Esophagus squamous epithelium (tissue), 5 donors: Measurements from ENCODE around the gene CD96. TPM values are rescaled to one million over a fixed set of nuclear protein-coding genes. Genes with fewer than 3 reads are reported as not detected.

Experiments
- DNase-seq: peaks from one replicate; lab custom pipeline; 2025; lab: John Stamatoyannopoulos, UW
- H3K27ac ChIP-seq, 4 donors: fragments of 200-600 bp; sonication (generic); one replicate each; pipeline ENCODE4 v1.5.1; 2016 to 2019; ENCODE audit warnings: mild to moderate bottlenecking in 1 of 4
- H3K27me3 ChIP-seq, 4 donors: fragments of 200-600 bp; sonication (generic); 1 replicate in 3 of 4; 2 replicates in 1 of 4; pipeline versions ENCODE4 v1.5.1 to v1.6.0; 2017 to 2021; ENCODE audit warnings: antibody characterized with exemption in 1 of 4
- H3K36me3 ChIP-seq, 3 donors: fragments of 200-600 bp; sonication (generic); one replicate each; pipeline ENCODE4 v1.5.1; 2016 to 2019
- H3K4me1 ChIP-seq, 3 donors: fragments of 200-600 bp; sonication (generic); one replicate each; pipeline ENCODE4 v1.5.1; 2017 to 2019
- H3K4me3 ChIP-seq, 4 donors: fragments of 200-600 bp; sonication (generic); 1 replicate in 3 of 4; 2 replicates in 1 of 4; pipeline ENCODE4 v1.5.1; 2016 to 2019; ENCODE audit warnings: mild to moderate bottlenecking in 2 of 4, moderate library complexity in 1 of 4
- H3K9me3 ChIP-seq, 3 donors: fragments of 200-600 bp; sonication (generic); one replicate each; pipeline ENCODE4 v1.5.1; 2016 to 2019
- CTCF ChIP-seq, 6 experiments: fragments of 450-650 bp in 4 of 6; fragments of 200-600 bp in 2 of 6; sonication (generic) in 2 of 6; IDR thresholded peaks; one replicate each; pipeline ENCODE4 v1.5.1; 2016 to 2019; ENCODE audit warnings: antibody characterized with exemption in 6 of 6, mild to moderate bottlenecking in 4 of 6, moderate library complexity in 4 of 6
- POLR2A ChIP-seq, 4 donors: fragments of 450-650 bp; IDR thresholded peaks; one replicate each; pipeline ENCODE4 v1.6.1; 2017; ENCODE audit warnings: antibody characterized with exemption in 4 of 4, mild to moderate bottlenecking in 4 of 4, moderate library complexity in 3 of 4
- WGBS, 2 donors: methylation state at CpG; one replicate each; pipeline ENCODE4 v1.1.5; 2018; 5-methylcytosine and 5-hydroxymethylcytosine counted together
- intact Hi-C: fragments of 100-400 bp; cut with DNase I; formaldehyde crosslinking; loops from one replicate; pipeline ENCODE4 v1.15.0; 2022
- total RNA-seq, 4 donors: library from RNA; depleted of rRNA; stranded (reverse); fragments of >200 nt; gene quantifications; one replicate each; pipeline ENCODE4 v1.1.0, GENCODE V29; 2016
- donor health status: DM: yes; HTN: yes; CAD: no.

The CD96 gene
- total RNA-seq, 4 donors from 2014 or later: 2.4 to 6.9 (median 2.9) TPM

- Histone ChIP-seq H3K27me3 (no peaks in the 10 kb centered on the region), H3K9me3 (no peaks in the 10 kb centered on the region), H3K4me3 (peak overlapping the region in 1 of 4 donors; percentile 3), H3K27ac (peak overlapping the region in 3 of 4 donors; percentile 17 to 51 (median 49)), H3K4me1 (peaks cover 14 to 38% (median 15%) of the 10 kb centered on the region in 3 donors), H3K36me3 (no peaks in the 10 kb centered on the region)
- TF ChIP-seq CTCF (IDR thresholded peaks at IDR 0.05): no peak
- TF ChIP-seq POLR2A (IDR thresholded peaks at IDR 0.05): no peak
- intact Hi-C loops: no loop called here
- 20 to 24% methylated on average over 6 to 7 of the region's 8 CpGs for WGBS, 2 donors
- DNase-seq: no peak
These were observed 134.4 kb downstream of the CD96 start for GRCh38 chr3:111676211-111677006.

- WGBS, 2 donors: 37 to 50% methylated on average over 4 of the region's 4 CpGs
- Histone ChIP-seq H3K27me3 (no peaks in the 10 kb centered on the region), H3K4me1 (peaks cover 14 to 43% (median 15%) of the 10 kb centered on the region in 3 donors), H3K27ac (peak overlapping the region in 2 of 4 donors; percentile 11 to 45), H3K4me3 (no peak overlapping the region), H3K36me3 (no peaks in the 10 kb centered on the region), H3K9me3 (no peaks in the 10 kb centered on the region)
- intact Hi-C loops: no loop called here
- TF ChIP-seq POLR2A (IDR thresholded peaks at IDR 0.05): no peak
- DNase-seq: no peak
These were observed 135.0 kb downstream of the CD96 start for GRCh38 chr3:111677007-111677392.

- TF ChIP-seq CTCF (IDR thresholded peaks at IDR 0.05) (no peak), POLR2A (IDR thresholded peaks at IDR 0.05) (no peak)
- intact Hi-C loops: loop anchor here (10.0 kb wide), 1 partner anchor 107 kb away; no protein-coding TSS in a partner anchor
- 41 to 47% methylated on average over 7 of the region's 7 CpGs for WGBS, 2 donors
- H3K27ac ChIP-seq: no peak overlapping the region
- H3K4me1 ChIP-seq: peaks cover 0 to 13% (median 5%) of the 10 kb centered on the region in 3 donors
- no peaks in the 10 kb centered on the region for H3K9me3 ChIP-seq
- DNase-seq: no peak
- no peak overlapping the region for H3K4me3 ChIP-seq
- no peaks in the 10 kb centered on the region for H3K36me3 ChIP-seq
- no peaks in the 10 kb centered on the region for H3K27me3 ChIP-seq
These were observed 139.8 kb downstream of the CD96 start for GRCh38 chr3:111681661-111682426.

GRCh38 chr3:111684640-111685039 lies 142.6 kb downstream of the CD96 start:
- TF ChIP-seq POLR2A (IDR thresholded peaks at IDR 0.05): no peak
- Histone ChIP-seq H3K4me1 (peaks cover 0 to 6% (median 0%) of the 10 kb centered on the region in 3 donors), H3K36me3 (no peaks in the 10 kb centered on the region), H3K9me3 (no peaks in the 10 kb centered on the region), H3K27me3 (no peaks in the 10 kb centered on the region), H3K4me3 (no peak overlapping the region), H3K27ac (no peak overlapping the region)
- 79 to 82% methylated on average over 4 of the region's 4 CpGs for WGBS, 2 donors
- no peak for DNase-seq
- intact Hi-C loops: loop anchor here (10.0 kb wide), 1 partner anchor 110 kb away; no protein-coding TSS in a partner anchor

GRCh38 chr3:111688190-111688800 lies 146.3 kb downstream of the CD96 start:
- TF ChIP-seq CTCF (IDR thresholded peaks at IDR 0.05) (no peak), POLR2A (IDR thresholded peaks at IDR 0.05) (no peak)
- no peaks in the 10 kb centered on the region for H3K27me3 ChIP-seq
- intact Hi-C loops: loop anchor here (10.0 kb wide), 1 partner anchor 113 kb away; no protein-coding TSS in a partner anchor
- WGBS, 2 donors: 94% methylated on average over 2 of the region's 2 CpGs
- DNase-seq: no peak
- H3K27ac ChIP-seq: no peak overlapping the region
- no peak overlapping the region for H3K4me3 ChIP-seq
- H3K9me3 ChIP-seq: no peaks in the 10 kb centered on the region
- no peaks in the 10 kb centered on the region for H3K4me1 ChIP-seq
- no peaks in the 10 kb centered on the region for H3K36me3 ChIP-seq
